ENCODE data around the gene NCS1.

DNA sequence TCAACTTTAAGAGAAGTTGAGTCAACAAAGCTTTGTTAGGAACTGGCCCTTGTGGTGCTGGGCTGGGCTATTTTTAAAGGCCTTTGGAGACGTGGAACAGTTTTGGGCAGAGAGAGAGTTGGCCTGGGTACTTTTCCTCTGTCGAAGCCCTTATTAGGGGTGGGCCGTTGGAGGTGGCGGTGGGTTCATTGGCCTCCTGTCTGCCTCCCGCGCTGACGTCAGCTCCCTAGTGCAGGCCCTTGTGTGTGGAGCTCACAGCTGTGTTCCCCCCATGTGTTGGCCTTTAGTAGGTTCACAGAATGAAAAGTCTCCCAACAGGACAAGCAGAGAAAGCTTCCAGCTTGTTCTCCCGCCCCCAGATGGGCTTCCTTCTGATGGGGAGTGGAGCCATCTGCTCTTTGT, 2.7 kb downstream of the NCS1 start:
- no peak for TF ChIP-seq CTCF (conservative IDR thresholded peaks at IDR 0.05; ENCODE audit: low read length)
- no peak for TF ChIP-seq EZH2phosphoT487 (IDR thresholded peaks at IDR 0.05; ENCODE audit: borderline replicate concordance)

All from Loucy (cell line).